H1 (cell line): ENCODE measurements around the gene KCMF1. TPM values are rescaled to one million over a fixed set of nuclear protein-coding genes. Genes with fewer than 3 reads are reported as not detected.

Experiments used
- CTCF ChIA-PET: fragments of 300-600 bp; sonication (Branson Sonifier 250); formaldehyde crosslinking; loops from one replicate; lab custom pipeline; 2021; ENCODE audit not compliant: partially characterized antibody; lab: Charles Lee
- POLR2A ChIA-PET: fragments of 300-600 bp; sonication (Branson Sonifier 250); formaldehyde crosslinking; loops from one replicate; lab custom pipeline; 2021; ENCODE audit warnings: inconsistent platforms; ENCODE audit not compliant: partially characterized antibody; lab: Charles Lee
- DNase-seq, 2 experiments: peaks; one replicate each; pipeline versions ENCODE4 v3.0.0 to v3.0.0-alpha.2; 2010 to 2022; ENCODE audit warnings: low spot score in 2 of 2, low read depth in 1 of 2, mixed read lengths in 1 of 2
- FAIRE-seq: peaks from 2 replicates; lab custom pipeline; 2011; peaks lifted over from hg19 to GRCh38; lab: Jason Lieb, UNC
- H2AFZ ChIP-seq: 2 replicates; pipeline ENCODE4 v1.8.1; 2012; ENCODE audit warnings: low read length, inconsistent platforms
- H2AK5ac ChIP-seq: 2 replicates; pipeline ENCODE4 v1.6.1; 2013; ENCODE audit warnings: low read depth, low read length
- H2BK120ac ChIP-seq: replicated peaks from 2 replicates; pipeline ENCODE3; 2013; ENCODE audit warnings: low read depth, low read length, inconsistent platforms
- H2BK12ac ChIP-seq: 2 replicates; pipeline ENCODE4 v1.6.1; 2013; ENCODE audit warnings: low read depth, low read length
- H2BK15ac ChIP-seq: 2 replicates; pipeline ENCODE4 v1.6.1; 2013; ENCODE audit warnings: low read length
- H2BK20ac ChIP-seq: 2 replicates; pipeline ENCODE4 v1.6.1; 2013; ENCODE audit warnings: low read length
- H2BK5ac ChIP-seq: 2 replicates; pipeline ENCODE4 v1.6.1; 2013; ENCODE audit warnings: low read depth, low read length
- H3K14ac ChIP-seq: 2 replicates; pipeline ENCODE4 v1.6.1; 2013; ENCODE audit warnings: inconsistent platforms; ENCODE audit not compliant: insufficient read length
- H3K18ac ChIP-seq: 2 replicates; pipeline ENCODE4 v1.6.1; 2013; ENCODE audit warnings: low read length; ENCODE audit errors: extremely low read depth
- H3K23ac ChIP-seq: 2 replicates; pipeline ENCODE4 v1.6.1; 2013; ENCODE audit warnings: inconsistent platforms; ENCODE audit not compliant: insufficient read length
- H3K23me2 ChIP-seq: 2 replicates; pipeline ENCODE4 v1.6.1; 2013; ENCODE audit warnings: low read depth, low read length
- H3K27ac ChIP-seq: 2 replicates; pipeline ENCODE4 v1.6.1; 2011; ENCODE audit warnings: low read depth, low read length, inconsistent platforms
- H3K27me3 ChIP-seq, 4 experiments: replicated peaks in 1 of 4; 1 replicate in 1 of 4; 2 replicates in 3 of 4; pipeline versions ENCODE4 v1.6.1 to v1.8.1; 2011 to 2013; ENCODE audit warnings: low read length in 3 of 4, mild to moderate bottlenecking in 3 of 4, inconsistent platforms in 2 of 4, mixed read lengths in 2 of 4, moderate library complexity in 1 of 4; ENCODE audit not compliant: control insufficient read depth in 3 of 4, insufficient read depth in 3 of 4; ENCODE audit errors: extremely low read depth in 1 of 4
- H3K36me3 ChIP-seq, 4 experiments: 2 replicates each; pipeline versions ENCODE4 v1.6.1 to v1.8.1; 2011 to 2013; ENCODE audit warnings: mild to moderate bottlenecking in 4 of 4, low read length in 3 of 4, moderate library complexity in 2 of 4, control low read depth in 1 of 4, inconsistent platforms in 1 of 4; ENCODE audit not compliant: insufficient read depth in 4 of 4, control insufficient read depth in 2 of 4
- H3K4ac ChIP-seq: replicated peaks from 2 replicates; pipeline ENCODE3; 2013; ENCODE audit warnings: low read length, low read depth, mixed read lengths, inconsistent platforms; ENCODE audit not compliant: insufficient read length
- H3K4me1 ChIP-seq, 4 experiments: replicated peaks in 1 of 4; 1 replicate in 1 of 4; 2 replicates in 3 of 4; pipeline versions ENCODE4 v1.6.1 to v1.8.1; 2011 to 2013; ENCODE audit warnings: low read length in 3 of 4, inconsistent platforms in 2 of 4, mixed read lengths in 1 of 4; ENCODE audit not compliant: insufficient read depth in 4 of 4, control insufficient read depth in 3 of 4
- H3K4me2 ChIP-seq, 2 experiments: 2 replicates each; pipeline versions ENCODE4 v1.6.1 to v1.8.1; 2011 to 2013; ENCODE audit warnings: low read depth in 2 of 2, low read length in 2 of 2, control low read depth in 1 of 2, inconsistent platforms in 1 of 2, mild to moderate bottlenecking in 1 of 2; ENCODE audit not compliant: insufficient read depth in 1 of 2
- H3K4me3 ChIP-seq, 4 experiments: fragments of 200-600, 300-600 bp in 1 of 4; sonication (generic), shearing (Covaris generic), sonication (Bioruptor Twin) in 1 of 4; 2 replicates each; pipeline versions ENCODE4 v1.5.1 to v1.8.1; 2011 to 2016; ENCODE audit warnings: low read length in 4 of 4, low read depth in 3 of 4, control low read depth in 2 of 4, inconsistent platforms in 2 of 4, mild to moderate bottlenecking in 2 of 4, mixed read lengths in 1 of 4, moderate library complexity in 1 of 4; ENCODE audit not compliant: insufficient read depth in 2 of 4; ENCODE audit errors: extremely low read depth in 1 of 4
- H3K56ac ChIP-seq: replicated peaks from 2 replicates; pipeline ENCODE3; 2013; ENCODE audit warnings: low read depth, mild to moderate bottlenecking, mixed read lengths, low read length, inconsistent platforms; ENCODE audit not compliant: insufficient read length
- H3K79me1 ChIP-seq: 2 replicates; pipeline ENCODE4 v1.6.1; 2013; ENCODE audit warnings: low read depth, low read length, control low read depth
- H3K79me2 ChIP-seq, 2 experiments: 2 replicates each; pipeline versions ENCODE4 v1.6.1 to v1.8.1; 2012 to 2013; ENCODE audit warnings: low read length in 2 of 2, mild to moderate bottlenecking in 2 of 2, inconsistent platforms in 1 of 2; ENCODE audit not compliant: insufficient read depth in 2 of 2, control insufficient read depth in 1 of 2
- H3K9ac ChIP-seq, 4 experiments: replicated peaks in 1 of 4; 1 replicate in 1 of 4; 2 replicates in 3 of 4; pipeline versions ENCODE4 v1.6.1 to v1.8.1; 2011 to 2013; ENCODE audit warnings: low read depth in 3 of 4, low read length in 3 of 4, control low read depth in 2 of 4, mild to moderate bottlenecking in 2 of 4, moderate library complexity in 2 of 4, inconsistent platforms in 1 of 4; ENCODE audit errors: extremely low read depth in 1 of 4
- H3K9me3 ChIP-seq, 2 experiments: 2 replicates each; pipeline versions ENCODE4 v1.6.1 to v1.8.1; 2012 to 2013; ENCODE audit warnings: mild to moderate bottlenecking in 2 of 2, moderate library complexity in 2 of 2, control low read depth in 1 of 2, inconsistent platforms in 1 of 2, low read depth in 1 of 2, low read length in 1 of 2, mixed read lengths in 1 of 2; ENCODE audit not compliant: insufficient read depth in 2 of 2
- H4K20me1 ChIP-seq, 2 experiments: replicated peaks in 1 of 2; 2 replicates each; pipeline versions ENCODE3 to v1.8.1; 2011 to 2013; ENCODE audit warnings: inconsistent platforms in 2 of 2, low read length in 2 of 2, mild to moderate bottlenecking in 1 of 2; ENCODE audit not compliant: insufficient read depth in 2 of 2, control insufficient read depth in 1 of 2
- H4K5ac ChIP-seq: 2 replicates; pipeline ENCODE4 v1.6.1; 2013; ENCODE audit warnings: low read length, low read depth, mixed read lengths, inconsistent platforms; ENCODE audit not compliant: insufficient read length
- H4K8ac ChIP-seq: 2 replicates; pipeline ENCODE4 v1.8.0; 2013; ENCODE audit warnings: mild to moderate bottlenecking, moderate library complexity, low read length, inconsistent platforms; ENCODE audit not compliant: insufficient read depth; ENCODE audit errors: extremely low read depth
- H4K91ac ChIP-seq: replicated peaks from 2 replicates; pipeline ENCODE3; 2013; ENCODE audit warnings: low read length, mixed read lengths, inconsistent platforms; ENCODE audit not compliant: insufficient read length
- POLR2A ChIP-seq, 2 experiments: IDR thresholded peaks; 1 replicate in 1 of 2; 2 replicates in 1 of 2; pipeline ENCODE4 v1.6.1; 2011; ENCODE audit warnings: low read depth in 2 of 2, low read length in 2 of 2, mild to moderate bottlenecking in 2 of 2; ENCODE audit errors: control extremely low read depth in 1 of 2
- SP2 ChIP-seq: IDR thresholded peaks from 2 replicates; pipeline ENCODE4 v1.6.1; 2012; ENCODE audit warnings: mild to moderate bottlenecking, low read length, inconsistent platforms
- WGBS, 2 experiments: shearing (Covaris generic) in 1 of 2; methylation state at CpG; one replicate each; pipeline versions ENCODE4 v1.1.6 to v1.1.7; 2013 to 2015; ENCODE audit warnings: low lambda C conversion rate in 2 of 2, mixed read lengths in 2 of 2, inconsistent platforms in 1 of 2, low coverage in 1 of 2, missing lambda C conversion rate in 1 of 2; ENCODE audit not compliant: insufficient replicate concordance in 2 of 2, insufficient coverage in 1 of 2, insufficient read length in 1 of 2; ENCODE audit errors: extremely low coverage in 1 of 2, missing lambda C conversion rate in 1 of 2; 5-methylcytosine and 5-hydroxymethylcytosine counted together
- polyA plus RNA-seq, 7 experiments: library from polyadenylated mRNA; depleted of rRNA in 3 of 7; stranded (reverse) in 5 of 7; unstranded in 2 of 7; fragments of >200 nt in 5 of 7; fragments of 200-250 nt in 2 of 7; gene quantifications; 1 replicate in 5 of 7; 2 replicates in 1 of 7; 4 replicates in 1 of 7; pipeline versions ENCODE4 v1.2.1 to v1.2.3, GENCODE V29; 2011 to 2013; ENCODE audit warnings: missing spikeins in 2 of 7, mixed read lengths in 2 of 7
- total RNA-seq: library from RNA; stranded (reverse); fragmentation: NEBNext Ultra II Directional; extraction: Animal tissue kit (Norgen Biotek cat#: 25700); gene quantifications from 2 replicates; pipeline ENCODE4 v1.2.1, GENCODE V29; 2021

The KCMF1 gene
- total and polyA plus RNA-seq, 2 of the 8 experiments (the other 6 are each of a cell fraction or from before 2014, with no cell fraction given), result 86.9 to 149 TPM

GRCh38 chr2:84963692-84964405 is 7.1 kb upstream of the KCMF1 start:
- Histone ChIP-seq H3K9me3 (no peaks in the 10 kb centered on the region), H4K8ac (no peak overlapping the region), H3K79me1 (peaks cover 3% of the 10 kb centered on the region; the same call in 1 of the 2 replicates), H3K9ac (no peak overlapping the region), H4K20me1 (peaks cover 0 to 7% of the 10 kb centered on the region in 2 experiments), H2AK5ac (no peak overlapping the region), H3K27ac (no peak overlapping the region), H3K23ac (no peak overlapping the region), H3K4me2 (no peak overlapping the region), H4K5ac (no peak overlapping the region), H2BK120ac (no peak overlapping the region), H3K4me3 (no peak overlapping the region), H3K79me2 (peaks cover 9 to 62% of the 10 kb centered on the region in 2 experiments; a peak in 3 of 4 replicates), H3K18ac (0 out of 2 replicates have a peak overlapping the region, but pooled peaks have one; percentile 21), H3K4me1 (peaks cover 7 to 23% (median 14%) of the 10 kb centered on the region in 4 experiments), H3K27me3 (no peaks in the 10 kb centered on the region), H2BK15ac (no peak overlapping the region), H3K23me2 (peaks cover 3% of the 10 kb centered on the region; the same call in 1 of the 2 replicates), H2BK5ac (no peak overlapping the region), H3K56ac (no peak overlapping the region), H4K91ac (no peak overlapping the region), H2BK20ac (no peak overlapping the region), H2BK12ac (no peak overlapping the region), H3K14ac (no peak overlapping the region), H2AFZ (no peak overlapping the region), H3K36me3 (peaks cover 0 to 49% (median 20%) of the 10 kb centered on the region in 4 experiments; a peak in 5 of 8 replicates), H3K4ac (no peak overlapping the region)
- no peak for DNase-seq
- WGBS, 2 experiments, result 90% methylated on average over 9 of the region's 9 CpGs; no CpG with 5 or more reads in 1 of the 2 experiments
- FAIRE-seq, result no peak
- ChIA-PET POLR2A (interaction anchor here (0.7 to 12.0 kb wide), 7 partner anchors 7 to 343 kb away, joined by 3 to 288 read pairs (median 3); partner anchors contain the start of gene KCMF1), CTCF (interaction anchor here (1.2 to 7.9 kb wide), 3 partner anchors 38 to 90 kb away, joined by 3 to 46 read pairs (median 6); no protein-coding TSS in a partner anchor)
- peak; percentile 19 to 32; a peak in 2 of 3 replicates for TF ChIP-seq POLR2A (IDR thresholded peaks at IDR 0.05; ENCODE audit: control extremely low read depth in 1 of 2, low read depth in 2 of 2, low read length in 2 of 2)
- TF ChIP-seq SP2, result no peak
